ENCODE data around the gene ECPAS.

The ECPAS gene

GRCh38 chr9:111483858-111484571, at the start of gene ECPAS:
ECPAS (minus strand) TSS chr9:111484383; CDS start chr9:111472918, 11,465 bp downstream.
- Histone ChIP-seq H3K9me3 (no peaks in the 10 kb centered on the region), H3K27ac (peak within 1 kb of the TSS; percentile 94), H3K27me3 (peaks cover 8% of the 10 kb centered on the region), H3K4me1 (ENCODE audit: control insufficient read depth in 1 of 2, insufficient read depth in 1 of 2, low read depth in 1 of 2, low read length in 1 of 2) (peaks cover 15% of the 10 kb centered on the region in 2 experiments), H3K4me3 (ENCODE audit: low read depth in 1 of 2, low read length in 1 of 2) (peak within 1 kb of the TSS; percentile 84 to 95), H3K36me3 (no peaks in the 10 kb centered on the region)
- TF ChIP-seq CTCF (IDR thresholded peaks at IDR 0.05) = no peak

- Histone ChIP-seq H3K4me1 (ENCODE audit: control insufficient read depth in 1 of 2, insufficient read depth in 1 of 2, low read depth in 1 of 2, low read length in 1 of 2) (no peaks in the 10 kb centered on the region), H3K4me3 (ENCODE audit: low read depth in 1 of 2, low read length in 1 of 2) (no peak overlapping the region), H3K27ac (no peak overlapping the region), H3K9me3 (peaks cover 5% of the 10 kb centered on the region), H3K27me3 (no peaks in the 10 kb centered on the region), H3K36me3 (no peaks in the 10 kb centered on the region)
- no peak for TF ChIP-seq CTCF (IDR thresholded peaks at IDR 0.05)
Observed at GRCh38 chr9:111533099-111533790, 49.1 kb upstream of the ECPAS start.

GRCh38 chr9:111531716-111532115, 47.5 kb upstream of the ECPAS start:
- H3K4me1 ChIP-seq (ENCODE audit: control insufficient read depth in 1 of 2, insufficient read depth in 1 of 2, low read depth in 1 of 2, low read length in 1 of 2) = no peaks in the 10 kb centered on the region
- no peak overlapping the region for H3K27ac ChIP-seq
- no peaks in the 10 kb centered on the region for H3K36me3 ChIP-seq
- TF ChIP-seq CTCF (IDR thresholded peaks at IDR 0.05) = no peak
- peaks cover 10% of the 10 kb centered on the region for H3K27me3 ChIP-seq
- H3K9me3 ChIP-seq = no peaks in the 10 kb centered on the region
- no peak overlapping the region for H3K4me3 ChIP-seq (ENCODE audit: low read depth in 1 of 2, low read length in 1 of 2)

GRCh38 chr9:111529787-111530186, 45.6 kb upstream of the ECPAS start:
- H3K9me3 ChIP-seq = no peaks in the 10 kb centered on the region
- no peaks in the 10 kb centered on the region for H3K36me3 ChIP-seq
- H3K4me3 ChIP-seq (ENCODE audit: low read depth in 1 of 2, low read length in 1 of 2) = no peak overlapping the region
- H3K4me1 ChIP-seq (ENCODE audit: control insufficient read depth in 1 of 2, insufficient read depth in 1 of 2, low read depth in 1 of 2, low read length in 1 of 2) = peaks cover 11 to 15% of the 10 kb centered on the region in 2 experiments
- H3K27me3 ChIP-seq = peaks cover 29% of the 10 kb centered on the region
- TF ChIP-seq CTCF (IDR thresholded peaks at IDR 0.05) = no peak
- H3K27ac ChIP-seq = no peak overlapping the region

- Histone ChIP-seq H3K27me3 (peaks cover 47% of the 10 kb centered on the region), H3K4me3 (ENCODE audit: low read depth in 1 of 2, low read length in 1 of 2) (no peak overlapping the region), H3K36me3 (no peaks in the 10 kb centered on the region), H3K4me1 (ENCODE audit: control insufficient read depth in 1 of 2, insufficient read depth in 1 of 2, low read depth in 1 of 2, low read length in 1 of 2) (peaks cover 12 to 17% of the 10 kb centered on the region in 2 experiments), H3K9me3 (no peaks in the 10 kb centered on the region), H3K27ac (no peak overlapping the region)
- TF ChIP-seq CTCF (IDR thresholded peaks at IDR 0.05) = no peak
Observed at GRCh38 chr9:111527347-111527746, 43.2 kb upstream of the ECPAS start.

Data from neutrophil (primary cell).